Epithelial cell of proximal tubule (primary cell): ENCODE results near the gene LRFN5. TPM values are rescaled to one million over a fixed set of nuclear protein-coding genes. Genes with fewer than 3 reads are reported as not detected.

Experiments
- DNase-seq: peaks from one replicate; pipeline ENCODE4 v3.0.0-alpha.2; 2011; ENCODE audit warnings: low read depth
- H3K4me3 ChIP-seq: 2 replicates; pipeline ENCODE4 v1.5.1; 2011; ENCODE audit warnings: low read depth, mild to moderate bottlenecking, low read length
- total RNA-seq: library from RNA; depleted of rRNA; stranded (reverse); fragments of >200 nt; gene quantifications from 2 replicates; pipeline ENCODE4 v1.2.3, GENCODE V29; 2015
- TF ChIP-seq, protein P1 (sequence below): conservative IDR thresholded peaks from 2 replicates; pipeline ENCODE4 v1.5.1; 2012; ENCODE audit warnings: low read depth, mild to moderate bottlenecking, low read length

Gene LRFN5
- total RNA-seq, 1 donor from 2014 or later: 1.4 TPM

DNA sequence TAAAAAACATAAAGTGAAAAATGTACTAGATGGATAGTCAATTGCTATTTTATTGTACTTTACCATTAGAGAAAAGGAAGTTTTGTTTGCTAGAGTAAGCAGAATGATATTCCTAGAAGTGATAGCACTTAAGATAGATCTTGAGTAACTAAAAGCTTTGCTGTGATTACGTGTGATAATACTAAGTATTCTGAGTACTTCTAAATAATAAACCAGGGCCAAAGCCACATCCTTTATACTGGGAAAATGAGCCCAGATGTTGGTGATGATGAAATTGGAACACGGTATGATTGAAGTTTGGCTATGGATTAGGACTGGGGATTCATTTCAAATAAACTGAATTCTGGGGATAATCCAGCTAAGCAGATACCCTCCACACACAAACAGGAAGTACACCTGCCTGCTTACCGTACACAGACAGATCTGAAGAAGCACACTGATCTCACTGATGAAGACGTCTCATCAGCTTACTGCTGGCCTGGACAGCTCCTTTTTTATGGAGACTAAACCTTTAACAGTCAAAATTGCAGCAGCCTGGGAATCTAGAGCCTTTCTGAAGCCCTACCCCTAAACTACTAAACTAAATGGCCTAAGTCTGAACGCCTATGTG, 199.8 kb downstream of the LRFN5 start:
- DNase-seq: no peak
- no peak overlapping the region for H3K4me3 ChIP-seq
- TF ChIP-seq, protein P1, sequence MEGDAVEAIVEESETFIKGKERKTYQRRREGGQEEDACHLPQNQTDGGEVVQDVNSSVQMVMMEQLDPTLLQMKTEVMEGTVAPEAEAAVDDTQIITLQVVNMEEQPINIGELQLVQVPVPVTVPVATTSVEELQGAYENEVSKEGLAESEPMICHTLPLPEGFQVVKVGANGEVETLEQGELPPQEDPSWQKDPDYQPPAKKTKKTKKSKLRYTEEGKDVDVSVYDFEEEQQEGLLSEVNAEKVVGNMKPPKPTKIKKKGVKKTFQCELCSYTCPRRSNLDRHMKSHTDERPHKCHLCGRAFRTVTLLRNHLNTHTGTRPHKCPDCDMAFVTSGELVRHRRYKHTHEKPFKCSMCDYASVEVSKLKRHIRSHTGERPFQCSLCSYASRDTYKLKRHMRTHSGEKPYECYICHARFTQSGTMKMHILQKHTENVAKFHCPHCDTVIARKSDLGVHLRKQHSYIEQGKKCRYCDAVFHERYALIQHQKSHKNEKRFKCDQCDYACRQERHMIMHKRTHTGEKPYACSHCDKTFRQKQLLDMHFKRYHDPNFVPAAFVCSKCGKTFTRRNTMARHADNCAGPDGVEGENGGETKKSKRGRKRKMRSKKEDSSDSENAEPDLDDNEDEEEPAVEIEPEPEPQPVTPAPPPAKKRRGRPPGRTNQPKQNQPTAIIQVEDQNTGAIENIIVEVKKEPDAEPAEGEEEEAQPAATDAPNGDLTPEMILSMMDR: no peak

DNA sequence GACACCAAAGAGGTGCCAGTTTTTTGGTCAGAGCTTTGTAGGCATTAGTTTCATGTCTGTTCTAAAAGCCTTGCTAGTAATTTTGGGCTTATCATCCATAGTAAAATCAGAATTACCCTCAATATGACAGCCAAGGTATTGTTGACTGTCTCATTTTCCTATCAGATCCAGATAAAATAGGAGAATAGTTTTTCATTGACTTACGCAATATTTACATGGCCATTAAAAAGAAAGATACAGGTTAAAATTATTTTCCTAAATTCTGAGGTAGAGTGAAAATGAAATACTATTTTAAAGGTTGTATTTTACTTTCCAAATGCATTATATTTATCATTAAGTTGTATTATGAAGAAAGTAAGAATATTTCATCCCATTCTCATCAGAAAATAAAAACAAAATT, 203.7 kb downstream of the LRFN5 start:
- no peak overlapping the region for H3K4me3 ChIP-seq
- TF ChIP-seq, protein P1: no peak
- DNase-seq: no peak

DNA sequence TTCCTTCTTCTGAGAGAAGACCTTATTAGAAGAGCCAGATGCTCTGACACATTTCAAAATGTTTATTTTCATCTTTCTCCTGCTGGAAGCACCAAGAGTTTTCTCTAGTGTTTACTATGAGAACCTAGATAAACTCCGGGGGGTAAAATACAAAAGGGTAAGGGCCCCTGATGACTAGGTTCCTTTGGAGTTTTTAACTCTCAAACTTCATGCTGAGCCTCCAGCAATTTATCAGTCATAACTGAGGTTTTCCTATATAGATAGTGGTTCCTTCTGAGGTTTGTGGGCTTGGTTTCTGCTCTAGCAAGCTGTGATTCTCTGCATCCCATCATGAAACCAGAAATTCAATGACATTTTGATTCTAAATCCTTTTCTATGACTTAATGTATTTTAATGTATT, 210.9 kb downstream of the LRFN5 start:
- H3K4me3 ChIP-seq: no peak overlapping the region
- no peak for DNase-seq
- TF ChIP-seq, protein P1: no peak

DNA sequence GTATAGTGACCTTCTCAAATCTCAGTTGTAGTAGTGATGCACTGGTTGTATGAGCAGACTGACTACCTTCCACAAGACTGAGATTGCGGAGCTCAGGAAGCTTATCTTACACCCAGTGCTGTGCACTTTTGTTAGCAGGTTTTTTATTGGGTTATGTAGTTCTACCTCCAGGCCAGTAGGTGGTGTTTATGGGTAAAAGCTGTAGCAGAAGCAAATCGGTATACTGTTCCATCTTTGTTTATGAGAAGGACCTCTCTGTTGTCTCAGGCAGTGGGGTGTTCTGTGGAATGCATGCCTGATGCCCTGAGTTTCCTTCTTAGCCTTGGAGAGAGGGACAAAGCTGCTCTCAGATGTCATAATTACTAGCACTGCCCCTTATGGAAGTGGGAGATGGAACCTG, 217.8 kb downstream of the LRFN5 start:
- TF ChIP-seq, protein P1: no peak
- no peak for DNase-seq
- H3K4me3 ChIP-seq: no peak overlapping the region

DNA sequence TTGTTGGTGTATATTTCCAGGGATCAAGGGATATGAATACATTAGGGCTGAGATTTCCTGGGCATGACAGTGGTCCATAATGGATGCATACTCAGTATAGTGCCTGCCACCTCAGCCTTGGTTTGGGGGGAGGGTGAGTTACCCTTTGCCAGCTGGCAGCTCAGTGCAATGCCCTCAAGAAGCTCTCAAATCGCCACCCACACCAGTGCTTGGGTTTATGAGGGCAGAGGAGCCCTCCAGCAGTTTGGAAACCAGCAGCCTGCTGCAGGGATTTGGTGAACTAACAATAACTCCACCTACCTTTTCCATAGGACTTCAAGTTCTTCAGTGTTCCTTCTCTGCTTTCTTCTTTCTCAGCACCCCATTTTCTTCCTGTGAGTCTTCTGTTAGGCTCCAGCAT, 218.9 kb downstream of the LRFN5 start:
- TF ChIP-seq, protein P1: no peak
- DNase-seq: no peak
- H3K4me3 ChIP-seq: no peak overlapping the region

DNA sequence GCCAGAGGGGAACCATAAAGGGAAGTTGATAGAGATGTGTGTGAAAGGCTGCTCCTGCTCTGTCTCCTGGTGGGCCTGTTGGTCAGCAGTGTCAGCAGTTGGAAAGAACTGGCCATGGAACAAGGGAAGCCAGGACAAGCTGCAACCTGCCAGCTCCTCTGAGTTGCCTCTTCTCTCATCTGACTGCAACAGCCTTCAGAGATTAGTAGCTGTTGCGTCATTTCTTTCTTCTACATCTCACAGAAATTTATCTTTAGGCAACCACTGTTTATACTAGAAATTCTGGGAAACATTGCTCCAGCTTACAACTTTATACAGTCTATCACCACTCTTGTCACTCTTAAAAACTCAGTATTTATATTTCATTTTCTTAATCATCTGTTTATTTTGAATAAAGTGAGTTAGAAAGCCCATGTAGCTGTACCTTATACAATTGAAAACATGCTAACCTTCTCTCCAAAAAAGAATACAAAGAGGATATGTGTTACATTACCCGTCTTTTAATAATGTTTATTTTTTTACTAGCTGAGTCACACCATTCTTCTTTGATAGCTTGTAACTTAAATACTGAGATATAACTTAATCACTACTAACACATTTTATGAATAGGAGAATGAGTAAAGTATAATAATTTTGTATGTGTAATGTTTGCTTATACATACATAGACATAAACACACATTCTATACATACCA, 224.2 kb downstream of the LRFN5 start:
- H3K4me3 ChIP-seq: no peak overlapping the region
- DNase-seq: no peak
- TF ChIP-seq, protein P1: no peak

DNA sequence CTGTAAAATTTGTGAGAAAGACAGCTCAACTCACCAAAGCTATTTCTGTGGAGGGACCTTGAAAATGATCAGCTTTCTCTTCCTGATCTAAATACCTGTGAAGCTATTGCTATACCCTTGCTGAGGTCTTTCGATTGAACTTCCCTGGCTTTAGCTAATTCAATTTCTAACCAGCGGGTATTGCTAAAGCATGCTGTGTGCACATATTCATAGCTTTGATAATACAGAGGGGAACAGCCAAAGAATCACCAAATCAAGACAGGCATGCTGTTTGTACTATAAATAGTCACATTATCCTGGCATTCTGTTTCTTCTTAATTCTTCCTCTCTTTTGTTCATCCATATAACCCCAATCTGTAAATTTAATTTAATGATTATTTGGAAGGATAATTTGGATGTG, 233.0 kb downstream of the LRFN5 start:
- H3K4me3 ChIP-seq: no peak overlapping the region
- TF ChIP-seq, protein P1: no peak
- DNase-seq: no peak
